Karpas-422 (cell line): ENCODE results near the gene GPC5. TPM values are rescaled to one million over a fixed set of nuclear protein-coding genes. Genes with fewer than 3 reads are reported as not detected.
A peak's percentile ranks its signal among the peaks of the same experiment; 100 is the strongest.

Source experiments
- DNase-seq: peaks from one replicate; pipeline ENCODE4 v3.0.0-alpha.2; 2015
- H2AFZ ChIP-seq: fragments of 200-600 bp; sonication (generic); 2 replicates; pipeline ENCODE4 v1.6.1; 2014; ENCODE audit warnings: antibody characterized with exemption, low read length, mixed read lengths
- H3K27ac ChIP-seq: fragments of 200-600 bp; sonication (generic); 2 replicates; pipeline ENCODE4 v1.5.1; 2014; ENCODE audit warnings: mild to moderate bottlenecking, low read length, moderate library complexity
- H3K27me3 ChIP-seq: fragments of 200-600 bp; sonication (generic); 2 replicates; pipeline ENCODE4 v1.6.1; 2014; ENCODE audit warnings: low read length, mixed read lengths
- H3K36me3 ChIP-seq: fragments of 200-600 bp; sonication (generic); 2 replicates; pipeline ENCODE4 v1.6.1; 2014; ENCODE audit warnings: low read length, mixed read lengths; ENCODE audit not compliant: insufficient read depth
- H3K4me1 ChIP-seq: fragments of 200-600 bp; sonication (generic); 2 replicates; pipeline ENCODE4 v1.6.1; 2014; ENCODE audit warnings: mild to moderate bottlenecking, low read length, mixed read lengths
- H3K4me2 ChIP-seq: fragments of 200-600 bp; sonication (generic); 2 replicates; pipeline ENCODE4 v1.6.1; 2014; ENCODE audit warnings: low read length, low read depth, mild to moderate bottlenecking; ENCODE audit not compliant: poor library complexity, severe bottlenecking
- H3K4me3 ChIP-seq: fragments of 200-600 bp; sonication (generic); 2 replicates; pipeline ENCODE4 v1.5.1; 2014; ENCODE audit warnings: mild to moderate bottlenecking, antibody characterized with exemption, low read length, mixed read lengths
- H3K79me2 ChIP-seq: fragments of 200-600 bp; sonication (generic); 2 replicates; pipeline ENCODE4 v1.6.1; 2014; ENCODE audit warnings: mild to moderate bottlenecking, low read length, mixed read lengths
- H3K9ac ChIP-seq: fragments of 200-600 bp; sonication (generic); 2 replicates; pipeline ENCODE4 v1.6.0; 2014; ENCODE audit warnings: low read length
- H3K9me2 ChIP-seq: fragments of 200-600 bp; sonication (generic), shearing (Covaris generic); replicated peaks from 2 replicates; pipeline ENCODE4 v1.6.0; 2014; ENCODE audit warnings: mild to moderate bottlenecking, low read length, moderate library complexity; ENCODE audit not compliant: insufficient read depth
- H3K9me3 ChIP-seq: fragments of 300-700, 200-600 bp; sonication (generic); 2 replicates; pipeline ENCODE4 v1.6.1; 2014; ENCODE audit warnings: low read length, mixed read lengths
- H4K20me1 ChIP-seq: fragments of 200-600 bp; sonication (generic); 2 replicates; pipeline ENCODE4 v1.6.1; 2014; ENCODE audit warnings: mild to moderate bottlenecking, antibody characterized with exemption, low read length, low read depth; ENCODE audit not compliant: insufficient read depth
- total RNA-seq: library from RNA; depleted of rRNA; stranded (reverse); fragments of >200 nt; shearing (Covaris generic); gene quantifications from 2 replicates; pipeline ENCODE4 v1.2.3, GENCODE V29; 2014; ENCODE audit warnings: low replicate concordance

GPC5 gene
- total RNA-seq, 1 experiment from 2014 or later = not detected

DNA sequence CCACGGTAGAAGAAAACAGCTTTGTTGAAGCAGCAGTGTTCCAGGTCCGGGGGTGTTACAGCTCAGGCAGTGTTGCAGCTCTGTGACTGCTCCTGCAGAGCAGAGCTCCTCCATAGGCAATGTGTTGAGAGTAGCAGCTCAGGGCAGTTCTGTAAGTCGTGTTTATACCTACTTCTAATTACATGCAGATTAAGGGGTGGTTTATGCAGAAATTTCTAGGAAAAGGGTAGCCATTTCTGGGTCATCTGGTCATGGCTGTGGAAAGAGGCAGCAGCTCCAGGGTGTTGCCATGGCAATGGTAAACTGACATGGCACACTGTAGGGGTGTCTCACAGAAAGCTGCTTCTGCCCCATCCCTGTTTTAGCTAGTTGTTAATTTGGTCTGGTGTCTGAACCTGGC is 316.4 kb downstream of the GPC5 start:
- no peaks in the 10 kb centered on the region for H3K4me1 ChIP-seq

DNA sequence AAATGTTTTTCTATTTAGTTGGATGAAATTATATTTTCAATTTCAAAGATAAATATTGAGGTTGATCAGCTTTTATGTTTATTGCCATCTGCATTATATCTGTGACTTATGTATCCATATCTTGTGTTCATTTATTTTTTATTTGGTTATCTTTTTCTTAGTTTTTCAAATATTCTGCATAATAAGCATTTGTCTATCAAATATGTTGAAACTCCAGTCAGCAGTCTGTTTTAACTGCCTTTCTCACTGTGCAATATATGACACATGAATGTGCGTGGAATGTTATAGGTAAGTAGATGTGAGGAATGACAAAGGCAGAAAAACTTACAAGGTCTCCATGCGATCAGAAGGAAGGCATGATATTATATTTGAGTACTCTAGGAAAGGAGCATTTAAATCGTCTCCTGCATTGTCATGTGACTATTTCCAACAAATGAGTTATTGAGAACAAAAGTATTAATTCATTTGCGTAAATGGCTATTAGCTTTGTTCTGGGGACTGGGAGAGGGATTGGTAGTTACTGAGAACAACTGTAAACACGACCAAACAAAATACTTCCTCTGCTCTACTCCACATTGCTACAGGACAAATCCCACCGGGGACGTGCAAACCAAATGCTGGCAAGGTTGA is 318.1 kb downstream of the GPC5 start:
- H3K4me2 ChIP-seq = no peak overlapping the region
- H3K4me3 ChIP-seq = no peak overlapping the region
- no peaks in the 10 kb centered on the region for H3K36me3 ChIP-seq
- no peaks in the 10 kb centered on the region for H3K79me2 ChIP-seq
- no peaks in the 10 kb centered on the region for H3K9me2 ChIP-seq
- H3K9me3 ChIP-seq = no peaks in the 10 kb centered on the region
- no peak for DNase-seq
- no peaks in the 10 kb centered on the region for H3K27me3 ChIP-seq
- no peaks in the 10 kb centered on the region for H4K20me1 ChIP-seq
- no peaks in the 10 kb centered on the region for H3K4me1 ChIP-seq
- no peak overlapping the region for H2AFZ ChIP-seq
- no peak overlapping the region for H3K27ac ChIP-seq
- no peak overlapping the region for H3K9ac ChIP-seq

More for the DNA sequence above, 316.4 kb downstream of the GPC5 start:
- H3K36me3 ChIP-seq = no peaks in the 10 kb centered on the region
- no peaks in the 10 kb centered on the region for H3K9me3 ChIP-seq
- H3K27me3 ChIP-seq = no peaks in the 10 kb centered on the region
- no peak for DNase-seq
- no peak overlapping the region for H3K4me3 ChIP-seq
- no peak overlapping the region for H3K9ac ChIP-seq
- H2AFZ ChIP-seq = no peak overlapping the region
- H3K9me2 ChIP-seq = no peaks in the 10 kb centered on the region
- H3K4me2 ChIP-seq = no peak overlapping the region
- H3K27ac ChIP-seq = no peak overlapping the region
- H4K20me1 ChIP-seq = no peaks in the 10 kb centered on the region
- no peaks in the 10 kb centered on the region for H3K79me2 ChIP-seq

DNA sequence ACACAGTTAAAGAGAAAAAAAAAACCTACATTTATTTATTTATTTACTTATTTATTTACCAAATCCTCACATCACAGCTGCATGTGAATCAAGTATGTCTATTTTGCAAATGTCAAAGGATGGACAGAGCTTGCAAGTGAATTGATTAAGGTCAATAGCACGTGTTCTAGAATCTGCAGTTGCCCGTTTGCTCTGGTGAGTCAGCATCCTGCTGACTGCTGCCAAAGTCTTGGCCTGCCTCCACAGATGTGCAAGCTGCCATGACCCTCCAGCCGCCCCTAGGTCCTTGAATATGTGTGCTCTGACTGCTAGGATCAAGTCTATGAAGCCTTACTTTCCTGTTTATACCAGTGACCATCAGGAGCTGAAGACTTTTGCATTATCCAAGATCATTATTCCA is 320.6 kb downstream of the GPC5 start:
- Histone ChIP-seq H4K20me1 (no peaks in the 10 kb centered on the region), H3K27me3 (no peaks in the 10 kb centered on the region), H3K9me2 (no peaks in the 10 kb centered on the region), H3K27ac (no peak overlapping the region), H3K4me3 (no peak overlapping the region), H2AFZ (no peak overlapping the region), H3K9me3 (no peaks in the 10 kb centered on the region), H3K36me3 (no peaks in the 10 kb centered on the region), H3K79me2 (no peaks in the 10 kb centered on the region), H3K4me1 (no peaks in the 10 kb centered on the region), H3K4me2 (no peak overlapping the region), H3K9ac (no peak overlapping the region)
- DNase-seq = no peak

DNA sequence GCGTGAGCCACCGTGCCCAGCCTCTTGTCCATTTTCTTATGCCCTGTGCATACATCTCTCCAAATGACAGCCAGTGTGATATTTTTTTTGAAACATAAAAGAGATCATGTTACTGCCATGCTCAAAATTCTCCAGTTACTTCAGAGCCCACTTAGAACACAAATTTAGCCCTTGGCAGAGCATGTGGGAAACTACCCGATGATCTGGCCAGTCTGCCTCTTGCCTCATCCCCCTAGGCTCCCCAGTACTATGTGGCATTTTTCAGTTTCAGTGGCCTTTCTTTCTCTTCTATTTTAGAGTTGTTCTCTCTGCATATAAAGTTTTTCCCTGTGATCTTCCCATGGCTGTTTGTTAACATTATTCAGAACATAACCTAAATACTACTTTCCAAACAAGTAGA is 323.0 kb downstream of the GPC5 start:
- Histone ChIP-seq H4K20me1 (no peaks in the 10 kb centered on the region), H3K27ac (no peak overlapping the region), H3K79me2 (no peaks in the 10 kb centered on the region), H3K4me1 (no peaks in the 10 kb centered on the region), H3K9me3 (no peaks in the 10 kb centered on the region), H3K9me2 (no peaks in the 10 kb centered on the region), H3K27me3 (no peaks in the 10 kb centered on the region), H3K4me3 (no peak overlapping the region), H2AFZ (no peak overlapping the region), H3K4me2 (no peak overlapping the region), H3K9ac (no peak overlapping the region), H3K36me3 (no peaks in the 10 kb centered on the region)
- no peak for DNase-seq

GRCh38 chr13:91722267-91722884 is 324.0 kb downstream of the GPC5 start:
- no peak overlapping the region for H3K9ac ChIP-seq
- no peaks in the 10 kb centered on the region for H3K9me2 ChIP-seq
- no peaks in the 10 kb centered on the region for H3K4me1 ChIP-seq
- no peaks in the 10 kb centered on the region for H3K9me3 ChIP-seq
- no peak overlapping the region for H3K4me2 ChIP-seq
- H3K27me3 ChIP-seq = no peaks in the 10 kb centered on the region
- H3K36me3 ChIP-seq = no peaks in the 10 kb centered on the region
- peak; percentile 71 for DNase-seq
- no peak overlapping the region for H2AFZ ChIP-seq
- H3K79me2 ChIP-seq = no peaks in the 10 kb centered on the region
- no peaks in the 10 kb centered on the region for H4K20me1 ChIP-seq
- no peak overlapping the region for H3K4me3 ChIP-seq
- no peak overlapping the region for H3K27ac ChIP-seq

DNA sequence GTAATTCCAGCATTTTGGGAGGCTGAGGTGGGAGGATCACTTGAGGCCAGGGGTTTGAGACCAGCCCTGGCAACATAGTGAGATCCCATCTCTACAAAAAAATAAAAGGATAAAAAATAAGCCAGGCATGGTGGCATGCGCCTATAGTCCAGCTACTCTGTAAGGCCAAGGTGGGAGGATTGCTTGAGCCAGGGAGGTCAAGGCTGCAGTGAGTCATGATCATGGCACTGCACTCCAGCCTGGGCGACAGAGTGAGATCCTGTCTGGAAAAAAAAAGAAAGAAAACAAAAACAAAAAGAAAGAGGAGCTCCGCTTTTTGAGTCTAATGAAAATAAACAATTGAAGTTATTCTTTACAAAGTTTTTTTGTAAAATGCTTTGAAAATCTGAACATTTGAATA is 326.2 kb downstream of the GPC5 start:
- Histone ChIP-seq H3K27ac (no peak overlapping the region), H3K27me3 (no peaks in the 10 kb centered on the region), H3K9ac (no peak overlapping the region), H3K36me3 (no peaks in the 10 kb centered on the region), H4K20me1 (no peaks in the 10 kb centered on the region), H3K4me2 (no peak overlapping the region), H3K9me3 (no peaks in the 10 kb centered on the region), H3K9me2 (no peaks in the 10 kb centered on the region; the same call in 1 of the 2 replicates), H2AFZ (no peak overlapping the region), H3K4me3 (no peak overlapping the region), H3K4me1 (no peaks in the 10 kb centered on the region), H3K79me2 (no peaks in the 10 kb centered on the region)
- DNase-seq = no peak

- no peak overlapping the region for H2AFZ ChIP-seq
Measured at GRCh38 chr13:91725646-91726045, 327.2 kb downstream of the GPC5 start.

GRCh38 chr13:91726671-91727070 is 328.2 kb downstream of the GPC5 start:
- no peak overlapping the region for H3K4me3 ChIP-seq
- no peaks in the 10 kb centered on the region for H3K4me1 ChIP-seq
- no peak overlapping the region for H2AFZ ChIP-seq
- H3K36me3 ChIP-seq = no peaks in the 10 kb centered on the region
- no peaks in the 10 kb centered on the region for H3K9me3 ChIP-seq
- no peaks in the 10 kb centered on the region for H3K27me3 ChIP-seq
- no peak for DNase-seq
- H3K9me2 ChIP-seq = no peaks in the 10 kb centered on the region; the same call in 1 of the 2 replicates
- no peak overlapping the region for H3K9ac ChIP-seq
- no peak overlapping the region for H3K4me2 ChIP-seq
- no peaks in the 10 kb centered on the region for H4K20me1 ChIP-seq
- H3K79me2 ChIP-seq = no peaks in the 10 kb centered on the region
- H3K27ac ChIP-seq = no peak overlapping the region

More at GRCh38 chr13:91725646-91726045, 327.2 kb downstream of the GPC5 start:
- no peaks in the 10 kb centered on the region for H3K9me3 ChIP-seq
- no peak overlapping the region for H3K9ac ChIP-seq
- H3K4me1 ChIP-seq = no peaks in the 10 kb centered on the region
- H4K20me1 ChIP-seq = no peaks in the 10 kb centered on the region
- no peaks in the 10 kb centered on the region for H3K79me2 ChIP-seq
- no peak for DNase-seq
- no peaks in the 10 kb centered on the region for H3K36me3 ChIP-seq
- H3K4me3 ChIP-seq = no peak overlapping the region
- H3K27me3 ChIP-seq = no peaks in the 10 kb centered on the region
- no peaks in the 10 kb centered on the region; the same call in 1 of the 2 replicates for H3K9me2 ChIP-seq
- no peak overlapping the region for H3K4me2 ChIP-seq
- H3K27ac ChIP-seq = no peak overlapping the region
